GM23338 (cell line): Measurements from ENCODE around the gene MRPS24. TPM values are rescaled to one million over a fixed set of nuclear protein-coding genes. Genes with fewer than 3 reads are reported as not detected.
"Not testable (repeated sequence)": the region's sequence is repeated elsewhere in the genome, so short reads cannot be mapped to it uniquely, and the experiment has no call there.

Experiments
- ATAC-seq: fragments of 200-7000 bp; cut with Tn5 transposase; 3 replicates; pipeline ENCODE4 v1.9.1; 2020
- DNase-seq: peaks from one replicate; pipeline ENCODE4 v3.0.0-alpha.2; 2015; ENCODE audit warnings: low spot score
- H2AFZ ChIP-seq: fragments of 200-600 bp; sonication (generic); 2 replicates; pipeline ENCODE4 v1.8.0; 2016; ENCODE audit warnings: antibody characterized with exemption, mild to moderate bottlenecking, moderate library complexity
- H3F3A ChIP-seq: fragments of 200-600 bp; sonication (generic); replicated peaks from 2 replicates; pipeline ENCODE4 v1.8.0; 2017; ENCODE audit warnings: antibody characterized with exemption, mixed run types, low read depth
- H3K27ac ChIP-seq: fragments of 200-600 bp; sonication (generic); 2 replicates; pipeline ENCODE4 v1.6.1; 2016; ENCODE audit warnings: low read depth
- H3K27me3 ChIP-seq: fragments of 200-600 bp; sonication (generic); 2 replicates; pipeline ENCODE4 v1.8.0; 2016; ENCODE audit warnings: mild to moderate bottlenecking, mixed run types, moderate library complexity; ENCODE audit not compliant: insufficient read depth
- H3K36me3 ChIP-seq: fragments of 200-600 bp; sonication (generic); 2 replicates; pipeline ENCODE4 v1.8.0; 2016; ENCODE audit warnings: mild to moderate bottlenecking; ENCODE audit not compliant: insufficient read depth
- H3K4me1 ChIP-seq: fragments of 200-600 bp; sonication (generic); 2 replicates; pipeline ENCODE4 v1.8.0; 2016; ENCODE audit warnings: mild to moderate bottlenecking, moderate library complexity; ENCODE audit not compliant: insufficient read depth
- H3K4me2 ChIP-seq: fragments of 200-600 bp; sonication (generic); 2 replicates; pipeline ENCODE4 v1.7.1; 2017; ENCODE audit warnings: mixed run types
- H3K4me3 ChIP-seq: fragments of 200-600 bp; sonication (generic); 2 replicates; pipeline ENCODE4 v1.6.1; 2016; ENCODE audit warnings: mixed run types
- H3K79me2 ChIP-seq: fragments of 200-600 bp; sonication (generic); replicated peaks from 2 replicates; pipeline ENCODE4 v1.8.0; 2017; ENCODE audit warnings: mild to moderate bottlenecking; ENCODE audit not compliant: insufficient read depth
- H3K9me2 ChIP-seq: fragments of 200-600 bp; sonication (generic); 2 replicates; pipeline ENCODE4 v1.8.0; 2017; ENCODE audit not compliant: insufficient read depth
- H4K20me1 ChIP-seq: fragments of 200-600 bp; sonication (generic); replicated peaks from 2 replicates; pipeline ENCODE4 v1.8.0; 2017; ENCODE audit warnings: mild to moderate bottlenecking; ENCODE audit not compliant: insufficient read depth
- H3K27ac Mint-ChIP-seq: 2 replicates; pipeline ENCODE4 v1.8.0; 2020; ENCODE audit warnings: inconsistent platforms, mild to moderate bottlenecking, moderate library complexity, mixed read lengths
- H3K27me3 Mint-ChIP-seq: 3 replicates; pipeline ENCODE4 v1.8.0; 2022; ENCODE audit warnings: low read depth, mild to moderate bottlenecking, moderate library complexity, mixed read lengths, inconsistent platforms; ENCODE audit not compliant: insufficient read depth, poor library complexity
- H3K36me3 Mint-ChIP-seq: 3 replicates; pipeline ENCODE4 v1.8.0; 2021; ENCODE audit warnings: low read depth, mild to moderate bottlenecking, inconsistent platforms, moderate library complexity, mixed read lengths
- H3K4me1 Mint-ChIP-seq: 3 replicates; pipeline ENCODE4 v1.8.0; 2020; ENCODE audit warnings: mild to moderate bottlenecking, inconsistent platforms, mixed read lengths
- H3K4me3 Mint-ChIP-seq: 3 replicates; pipeline ENCODE4 v1.8.0; 2021; ENCODE audit warnings: moderate library complexity, mild to moderate bottlenecking, inconsistent platforms, mixed read lengths
- H3K9me3 Mint-ChIP-seq: 3 replicates; pipeline ENCODE4 v1.8.0; 2020; ENCODE audit warnings: moderate library complexity, mild to moderate bottlenecking, inconsistent platforms, mixed read lengths
- polyA plus RNA-seq: library from polyadenylated mRNA; unstranded; fragments of >200 nt; fragmentation: Nextera tagmentation; extraction: Ambion mirVana; gene quantifications from 2 replicates; pipeline ENCODE4 v1.2.1, GENCODE V29; 2016
- small RNA-seq: library from RNA; depleted of rRNA; stranded (forward); fragments of <200 nt; gene quantifications from one replicate; pipeline ENCODE3, GENCODE V24; 2014; ENCODE audit warnings: low replicate concordance
- total RNA-seq: library from RNA; depleted of rRNA; stranded (reverse); fragments of >200 nt; shearing (Covaris generic); gene quantifications from 2 replicates; pipeline ENCODE4 v1.2.3, GENCODE V29; 2014; rRNA removed

The MRPS24 gene
- total and polyA plus RNA-seq, 2 experiments from 2014 or later = 82.9 to 152 TPM

GRCh38 chr7:43823425-43823824 lies 45.9 kb downstream of the MRPS24 start:
- not testable (repeated sequence) for H3K27ac ChIP-seq, H3K4me3 Mint-ChIP-seq, H3K27me3 Mint-ChIP-seq, H3K4me2 ChIP-seq, H3K79me2 ChIP-seq, DNase-seq, H3K9me2 ChIP-seq, H3K36me3 ChIP-seq, H3K9me3 Mint-ChIP-seq, H3K36me3 Mint-ChIP-seq, H4K20me1 ChIP-seq, H3K27ac Mint-ChIP-seq, H3K27me3 ChIP-seq, ATAC-seq, H3F3A ChIP-seq, H3K4me3 ChIP-seq
- peak overlapping the region; percentile 86 for H2AFZ ChIP-seq
- H3K4me1 Mint-ChIP-seq = peaks cover 23% of the 10 kb centered on the region
- peaks cover 25% of the 10 kb centered on the region for H3K4me1 ChIP-seq

Small RNA genes lying within 50 kb of the gene (small RNA-seq; reads per million reads assigned to genes)
- gene MRPS24 = 0.12 reads per million

Other genes starting within 250 kb of the MRPS24 start
- 149 and 158 TPM in 2 replicates for gene COA1, start 140.0 kb downstream of the MRPS24 start, total RNA-seq
- 152 and 156 TPM in 2 replicates for gene COA1, start 140.0 kb downstream of the MRPS24 start, polyA plus RNA-seq
- 17.0 and 20.4 TPM in 2 replicates for gene BLVRA, start 110.8 kb downstream of the MRPS24 start, total RNA-seq
- 37.7 and 46.5 TPM in 2 replicates for gene BLVRA, start 110.8 kb downstream of the MRPS24 start, polyA plus RNA-seq
- 13.2 and 14.7 TPM in 2 replicates for gene URGCP, start 37.1 kb upstream of the MRPS24 start, total RNA-seq
- 6.6 and 7.2 TPM in 2 replicates for gene URGCP, start 37.1 kb upstream of the MRPS24 start, polyA plus RNA-seq
- gene UBE2D4, start 56.9 kb upstream of the MRPS24 start, total RNA-seq = 6.1 and 8.4 TPM in 2 replicates
- 5.8 and 6.1 TPM in 2 replicates for gene UBE2D4, start 56.9 kb upstream of the MRPS24 start, polyA plus RNA-seq
- not detected in 2 replicates for gene SPDYE1, start 128.4 kb upstream of the MRPS24 start, total RNA-seq
- gene SPDYE1, start 128.4 kb upstream of the MRPS24 start, polyA plus RNA-seq = 1.4 and 1.6 TPM in 2 replicates
- gene DBNL, start 175.2 kb upstream of the MRPS24 start, total RNA-seq = 44.7 and 49.4 TPM in 2 replicates
- 17.1 and 18.1 TPM in 2 replicates for gene DBNL, start 175.2 kb upstream of the MRPS24 start, polyA plus RNA-seq
- gene PGAM2, start 196.1 kb upstream of the MRPS24 start, total RNA-seq = 0.78 and 2.9 TPM in 2 replicates
- 5.1 and 7.8 TPM in 2 replicates for gene PGAM2, start 196.1 kb upstream of the MRPS24 start, polyA plus RNA-seq
- 19.8 and 35.4 TPM in 2 replicates for gene POLM, start 213.0 kb upstream of the MRPS24 start, total RNA-seq
- 7.1 and 8.0 TPM in 2 replicates for gene POLM, start 213.0 kb upstream of the MRPS24 start, polyA plus RNA-seq
- gene AEBP1, start 234.8 kb upstream of the MRPS24 start, total RNA-seq = 36.7 and 42.0 TPM in 2 replicates
- 15.1 and 16.0 TPM in 2 replicates for gene AEBP1, start 234.8 kb upstream of the MRPS24 start, polyA plus RNA-seq